Heart left ventricle (tissue), 16 donors: ENCODE measurements around the gene UGT1A5. TPM values are rescaled to one million over a fixed set of nuclear protein-coding genes. Genes with fewer than 3 reads are reported as not detected.

Experiments
- ATAC-seq, 4 donors: fragments of 200-7000 bp; cut with Tn5 transposase; one replicate each; pipeline ENCODE4 v1.9.1; 2020 to 2022; ENCODE audit warnings: moderate library complexity in 4 of 4, mild to moderate bottlenecking in 3 of 4, moderate number of reproducible peaks in 1 of 4
- DNase-seq, 5 donors: peaks; one replicate each; pipeline ENCODE4 v3.0.0-alpha.2; 2020
- H3K27ac ChIP-seq, 12 donors: fragments of 200-600 bp; sonication (generic) in 4 of 12; one replicate each; pipeline versions ENCODE4 v1.5.0 to v1.8.0; 2016 to 2022; ENCODE audit warnings: mild to moderate bottlenecking in 2 of 12
- H3K27me3 ChIP-seq, 9 donors: fragments of 200-600 bp; sonication (generic) in 2 of 9; one replicate each; pipeline versions ENCODE4 v1.5.1 to v1.8.0; 2016 to 2022; ENCODE audit warnings: mild to moderate bottlenecking in 3 of 9
- H3K36me3 ChIP-seq, 9 donors: fragments of 200-600 bp; sonication (generic) in 2 of 9; one replicate each; pipeline versions ENCODE4 v1.5.0 to v1.8.0; 2018 to 2022; ENCODE audit warnings: mild to moderate bottlenecking in 2 of 9
- H3K4me1 ChIP-seq, 12 donors: fragments of 200-600 bp; sonication (generic) in 4 of 12; one replicate each; pipeline versions ENCODE4 v1.5.0 to v1.8.0; 2016 to 2022; ENCODE audit warnings: mild to moderate bottlenecking in 3 of 12
- H3K4me3 ChIP-seq, 12 donors: fragments of 200-600 bp; sonication (generic) in 4 of 12; one replicate each; pipeline versions ENCODE4 v1.5.0 to v1.8.0; 2017 to 2022; ENCODE audit warnings: mild to moderate bottlenecking in 9 of 12, moderate library complexity in 4 of 12
- H3K9me3 ChIP-seq, 12 donors: fragments of 200-600 bp; sonication (generic) in 4 of 12; one replicate each; pipeline versions ENCODE4 v1.5.0 to v1.8.0; 2016 to 2022; ENCODE audit warnings: mild to moderate bottlenecking in 1 of 12
- POLR2A ChIP-seq, 2 donors: fragments of 450-650 bp; IDR thresholded peaks; one replicate each; pipeline ENCODE4 v1.6.1; 2017; ENCODE audit warnings: antibody characterized with exemption in 2 of 2, mild to moderate bottlenecking in 2 of 2, moderate library complexity in 2 of 2
- WGBS, 4 donors: extraction: QIAGEN DNeasy Blood & Tissue Kit in 2 of 4; methylation state at CpG; one replicate each; pipeline versions ENCODE4 v1.1.5 to v1.1.7; 2013 to 2018; 5-methylcytosine and 5-hydroxymethylcytosine counted together
- intact Hi-C, 10 donors: fragments of 100-400 bp; cut with DNase I; formaldehyde crosslinking; loops; one replicate each; pipeline versions ENCODE4 v1.11.1 to v1.14.2; 2022
- polyA plus RNA-seq, 2 donors: library from polyadenylated mRNA; stranded (reverse); fragments of 200-250 nt; gene quantifications; one replicate each; pipeline ENCODE4 v1.2.3, GENCODE V29; 2013
- total RNA-seq, 9 donors: library from RNA; depleted of rRNA in 2 of 9; stranded (reverse); fragments of >200 nt in 2 of 9; fragmentation: NEBNext Ultra II Directional in 3 of 9; extraction: Animal tissue kit (Norgen Biotek cat#: 25700) in 3 of 9; gene quantifications; one replicate each; pipeline versions ENCODE4 v1.1.0 to v1.2.4, GENCODE V29; 2016 to 2023
- TF ChIP-seq, protein P1 (sequence below), 12 donors: fragments of 200-600 bp; sonication (generic) in 4 of 12; IDR thresholded peaks; one replicate each; pipeline versions ENCODE4 v1.5.0 to v1.8.0; 2018 to 2022; ENCODE audit warnings: antibody characterized with exemption in 12 of 12, mild to moderate bottlenecking in 5 of 12
- donor health status: ischemic (EF 13 %, LVEDD 7.1; RV severe dilation, severe dysfunction).
- donor health status: healthy with polysubstance abuse.
- donor health status: DM: no; HTN: yes; CAD: no.
- donor health status: DM: no; HTN: no; CAD: no.
- donor health status: ischemic (EF 25% LVEDD 6.9; RV normal size, moderate dysfunction).
- donor health status: ischemic (EF 25% LVEDD 5.7; RV mildly dilated, moderate dysfunction).
- donor health status: healthy.
- donor health status: DM: yes; HTN: yes; CAD: no.
- donor health status: ischemic (EF 35%, LVEDD 5.7; RV mildly dilated, moderate dysfunction).
- donor health status: nonischemic (EF 11% LVEDD 7.7; RV severe dilation, severe dysfunction).
- donor health status: DM: yes; HTN: yes; CAD: no.
- donor health status: PGD.
- donor health status: ischemic (EF 29% LVEDD 5.4; RV normal size, mild dysfunction).
- donor health status: nonischemic (EF 23%, LVEDD 6.1; RV moderate dilation, normal function).

UGT1A5 gene
- total and polyA plus RNA-seq, 11 donors, result not detected

DNA sequence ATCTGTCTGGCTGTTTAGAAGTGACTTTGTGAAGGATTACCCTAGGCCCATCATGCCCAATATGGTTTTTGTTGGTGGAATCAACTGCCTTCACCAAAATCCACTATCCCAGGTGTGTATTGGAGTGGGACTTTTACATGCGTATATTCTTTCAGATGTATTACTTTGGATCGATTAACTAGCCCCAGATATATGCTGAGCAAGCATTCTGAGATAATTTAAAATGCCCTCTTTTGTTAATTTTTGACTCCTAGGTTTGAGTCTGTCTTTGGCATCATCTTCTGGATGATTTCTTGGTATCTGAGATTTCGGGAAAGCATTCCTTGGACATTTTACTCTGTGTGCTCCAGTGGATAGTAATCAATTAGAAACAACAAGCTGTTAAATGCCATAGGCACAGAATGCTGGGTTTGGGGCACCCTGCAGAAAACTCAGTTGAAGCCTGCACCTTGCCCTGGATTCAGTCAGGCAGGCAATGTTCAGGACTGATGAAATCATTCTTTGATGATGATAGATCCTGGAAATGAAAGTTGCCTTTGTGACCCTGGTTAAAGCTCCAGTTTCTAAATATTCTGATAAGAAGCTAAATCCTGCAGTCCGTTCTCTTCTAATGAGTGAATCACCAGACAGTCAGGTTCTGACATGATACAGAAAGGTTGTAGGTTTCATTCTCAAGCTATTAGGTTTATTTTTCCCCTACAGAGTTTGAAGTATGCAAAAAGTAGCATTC lies 48.5 kb downstream of the UGT1A5 start:
- Histone ChIP-seq H3K27me3 (peaks cover 0 to 18% (median 0%) of the 10 kb centered on the region in 9 donors), H3K4me3 (no peak overlapping the region), H3K36me3 (no peaks in the 10 kb centered on the region), H3K4me1 (no peaks in the 10 kb centered on the region), H3K27ac (no peak overlapping the region), H3K9me3 (no peaks in the 10 kb centered on the region)
- TF ChIP-seq, protein P1, sequence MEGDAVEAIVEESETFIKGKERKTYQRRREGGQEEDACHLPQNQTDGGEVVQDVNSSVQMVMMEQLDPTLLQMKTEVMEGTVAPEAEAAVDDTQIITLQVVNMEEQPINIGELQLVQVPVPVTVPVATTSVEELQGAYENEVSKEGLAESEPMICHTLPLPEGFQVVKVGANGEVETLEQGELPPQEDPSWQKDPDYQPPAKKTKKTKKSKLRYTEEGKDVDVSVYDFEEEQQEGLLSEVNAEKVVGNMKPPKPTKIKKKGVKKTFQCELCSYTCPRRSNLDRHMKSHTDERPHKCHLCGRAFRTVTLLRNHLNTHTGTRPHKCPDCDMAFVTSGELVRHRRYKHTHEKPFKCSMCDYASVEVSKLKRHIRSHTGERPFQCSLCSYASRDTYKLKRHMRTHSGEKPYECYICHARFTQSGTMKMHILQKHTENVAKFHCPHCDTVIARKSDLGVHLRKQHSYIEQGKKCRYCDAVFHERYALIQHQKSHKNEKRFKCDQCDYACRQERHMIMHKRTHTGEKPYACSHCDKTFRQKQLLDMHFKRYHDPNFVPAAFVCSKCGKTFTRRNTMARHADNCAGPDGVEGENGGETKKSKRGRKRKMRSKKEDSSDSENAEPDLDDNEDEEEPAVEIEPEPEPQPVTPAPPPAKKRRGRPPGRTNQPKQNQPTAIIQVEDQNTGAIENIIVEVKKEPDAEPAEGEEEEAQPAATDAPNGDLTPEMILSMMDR (IDR thresholded peaks at IDR 0.05), result no peak
- no peak for TF ChIP-seq POLR2A (IDR thresholded peaks at IDR 0.05)
- 68 to 77% (median 73%) methylated on average over 4 of the region's 4 CpGs for WGBS, 4 donors
- intact Hi-C loops, result no loop called here
- ATAC-seq, result no peak
- DNase-seq, result no peak

DNA sequence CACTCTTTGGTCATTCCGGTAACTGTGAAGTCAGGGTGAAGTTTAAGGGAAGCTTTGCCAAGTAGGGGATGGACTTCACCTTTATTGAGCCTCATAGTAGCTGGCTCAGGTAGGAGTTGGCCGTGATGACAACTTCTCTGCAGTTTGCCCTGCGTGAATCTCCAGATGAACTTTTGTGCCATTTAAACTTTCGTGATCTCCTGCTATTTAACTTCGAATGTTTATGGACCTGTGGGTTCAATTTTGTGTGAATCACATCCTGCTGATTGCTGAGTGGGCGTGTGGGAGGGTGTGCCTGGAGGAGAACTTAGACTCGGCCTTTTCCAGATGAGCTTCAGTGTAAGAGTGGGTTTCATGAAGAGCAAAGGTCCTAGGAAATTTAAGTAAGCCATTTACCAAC lies 51.6 kb downstream of the UGT1A5 start:
- H3K27me3 ChIP-seq, result peaks cover 0 to 21% (median 0%) of the 10 kb centered on the region in 9 donors
- no peak for ATAC-seq
- H3K27ac ChIP-seq, result no peak overlapping the region
- no peak for TF ChIP-seq POLR2A (IDR thresholded peaks at IDR 0.05)
- TF ChIP-seq, protein P1 (IDR thresholded peaks at IDR 0.05), result no peak
- no peak overlapping the region for H3K4me3 ChIP-seq
- DNase-seq, result no peak
- WGBS, 4 donors, result 66 to 74% (median 69%) methylated on average over 7 of the region's 7 CpGs
- no peaks in the 10 kb centered on the region for H3K36me3 ChIP-seq
- intact Hi-C loops, result no loop called here
- no peaks in the 10 kb centered on the region for H3K4me1 ChIP-seq
- no peaks in the 10 kb centered on the region for H3K9me3 ChIP-seq

DNA sequence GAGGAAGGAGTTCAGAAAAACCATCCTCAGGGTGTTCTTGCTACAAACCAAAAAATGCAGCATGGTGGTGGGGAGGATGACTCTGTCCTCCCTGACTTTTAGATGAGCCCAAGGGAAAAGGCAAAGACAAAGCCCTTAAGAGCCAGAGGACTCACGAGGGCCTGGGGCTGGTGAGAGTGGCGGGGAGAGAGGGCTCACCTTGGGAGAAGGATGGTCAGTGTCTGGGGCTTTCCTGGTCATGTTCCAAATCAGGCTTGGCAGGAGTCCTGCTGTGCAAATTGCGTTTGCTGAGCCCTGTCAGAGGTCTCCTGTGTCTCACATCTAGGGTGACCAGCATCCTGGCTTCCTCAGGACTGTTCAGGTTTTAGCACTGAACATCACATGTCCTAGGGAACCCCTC lies 52.1 kb downstream of the UGT1A5 start:
- Histone ChIP-seq H3K4me1 (no peaks in the 10 kb centered on the region), H3K4me3 (no peak overlapping the region), H3K36me3 (no peaks in the 10 kb centered on the region), H3K27ac (no peak overlapping the region), H3K27me3 (peaks cover 0 to 21% (median 0%) of the 10 kb centered on the region in 9 donors), H3K9me3 (no peaks in the 10 kb centered on the region)
- ATAC-seq (no peak), DNase-seq (no peak)
- no peak for TF ChIP-seq POLR2A (IDR thresholded peaks at IDR 0.05)
- TF ChIP-seq, protein P1 (IDR thresholded peaks at IDR 0.05), result no peak
- 30 to 61% (median 49%) methylated on average over 3 of the region's 3 CpGs for WGBS, 4 donors
- intact Hi-C loops, result no loop called here

DNA sequence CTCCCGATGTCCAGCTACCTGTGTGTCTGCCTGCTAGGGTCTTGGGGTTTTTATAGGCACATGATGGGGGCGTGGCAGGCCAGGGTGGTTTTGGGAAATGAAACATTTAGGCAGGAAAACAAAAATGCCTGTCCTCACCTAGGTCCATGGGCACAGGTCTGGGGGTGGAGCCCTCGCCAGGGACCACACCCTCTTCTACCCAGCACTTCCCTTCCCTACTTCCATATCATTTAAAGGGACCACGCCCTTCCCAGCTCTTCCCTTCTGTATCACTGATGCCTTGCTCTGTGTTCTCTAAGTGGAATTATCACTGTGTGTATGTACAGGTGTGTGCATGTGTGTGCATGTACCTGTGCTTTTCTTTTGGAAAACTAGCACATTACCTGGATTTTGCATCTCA lies 53.7 kb downstream of the UGT1A5 start:
- Histone ChIP-seq H3K36me3 (no peaks in the 10 kb centered on the region), H3K9me3 (no peaks in the 10 kb centered on the region), H3K4me3 (no peak overlapping the region), H3K27me3 (peaks cover 0 to 21% (median 0%) of the 10 kb centered on the region in 9 donors), H3K27ac (no peak overlapping the region), H3K4me1 (no peaks in the 10 kb centered on the region)
- WGBS, 4 donors, result 69 to 77% (median 72%) methylated on average over 4 of the region's 4 CpGs
- intact Hi-C loops, result no loop called here
- TF ChIP-seq, protein P1 (IDR thresholded peaks at IDR 0.05), result no peak
- no peak for TF ChIP-seq POLR2A (IDR thresholded peaks at IDR 0.05)
- no peak for ATAC-seq
- no peak for DNase-seq
